Heart left ventricle (tissue), 13 donors: ENCODE results near the gene RNU5B-1.

ENCODE experiments used
- POLR2A ChIP-seq, 2 donors: fragments of 450-650 bp; IDR thresholded peaks; one replicate each; pipeline ENCODE4 v1.6.1; 2017; ENCODE audit warnings: antibody characterized with exemption in 2 of 2, mild to moderate bottlenecking in 2 of 2, moderate library complexity in 2 of 2
- TF ChIP-seq, protein P1 (sequence below), 12 donors: fragments of 200-600 bp; sonication (generic) in 4 of 12; IDR thresholded peaks; one replicate each; pipeline versions ENCODE4 v1.5.0 to v1.8.0; 2018 to 2022; ENCODE audit warnings: antibody characterized with exemption in 12 of 12, mild to moderate bottlenecking in 5 of 12
- donor health status: ischemic (EF 13 %, LVEDD 7.1; RV severe dilation, severe dysfunction).
- donor health status: DM: no; HTN: yes; CAD: no.
- donor health status: DM: no; HTN: no; CAD: no.
- donor health status: ischemic (EF 25% LVEDD 6.9; RV normal size, moderate dysfunction).
- donor health status: ischemic (EF 25% LVEDD 5.7; RV mildly dilated, moderate dysfunction).
- donor health status: ischemic (EF 35%, LVEDD 5.7; RV mildly dilated, moderate dysfunction).
- donor health status: nonischemic (EF 11% LVEDD 7.7; RV severe dilation, severe dysfunction).
- donor health status: DM: yes; HTN: yes; CAD: no.
- donor health status: PGD.
- donor health status: ischemic (EF 29% LVEDD 5.4; RV normal size, mild dysfunction).
- donor health status: nonischemic (EF 23%, LVEDD 6.1; RV moderate dilation, normal function).

GRCh38 chr15:65300924-65301441 lies 3.5 kb upstream of the RNU5B-1 start:
- TF ChIP-seq, protein P1, sequence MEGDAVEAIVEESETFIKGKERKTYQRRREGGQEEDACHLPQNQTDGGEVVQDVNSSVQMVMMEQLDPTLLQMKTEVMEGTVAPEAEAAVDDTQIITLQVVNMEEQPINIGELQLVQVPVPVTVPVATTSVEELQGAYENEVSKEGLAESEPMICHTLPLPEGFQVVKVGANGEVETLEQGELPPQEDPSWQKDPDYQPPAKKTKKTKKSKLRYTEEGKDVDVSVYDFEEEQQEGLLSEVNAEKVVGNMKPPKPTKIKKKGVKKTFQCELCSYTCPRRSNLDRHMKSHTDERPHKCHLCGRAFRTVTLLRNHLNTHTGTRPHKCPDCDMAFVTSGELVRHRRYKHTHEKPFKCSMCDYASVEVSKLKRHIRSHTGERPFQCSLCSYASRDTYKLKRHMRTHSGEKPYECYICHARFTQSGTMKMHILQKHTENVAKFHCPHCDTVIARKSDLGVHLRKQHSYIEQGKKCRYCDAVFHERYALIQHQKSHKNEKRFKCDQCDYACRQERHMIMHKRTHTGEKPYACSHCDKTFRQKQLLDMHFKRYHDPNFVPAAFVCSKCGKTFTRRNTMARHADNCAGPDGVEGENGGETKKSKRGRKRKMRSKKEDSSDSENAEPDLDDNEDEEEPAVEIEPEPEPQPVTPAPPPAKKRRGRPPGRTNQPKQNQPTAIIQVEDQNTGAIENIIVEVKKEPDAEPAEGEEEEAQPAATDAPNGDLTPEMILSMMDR (IDR thresholded peaks at IDR 0.05): no peak
- no peak for TF ChIP-seq POLR2A (IDR thresholded peaks at IDR 0.05)
